HK-2 (cell line): ENCODE results near the gene AGMO.
"Not testable (repeated sequence)": the region's sequence is repeated elsewhere in the genome, so short reads cannot be mapped to it uniquely, and the experiment has no call there.

Experiments used
- DNase-seq: peaks from one replicate; pipeline ENCODE4 v3.0.0-alpha.2; 2018; ENCODE audit not compliant: unreplicated experiment

Gene AGMO

DNA sequence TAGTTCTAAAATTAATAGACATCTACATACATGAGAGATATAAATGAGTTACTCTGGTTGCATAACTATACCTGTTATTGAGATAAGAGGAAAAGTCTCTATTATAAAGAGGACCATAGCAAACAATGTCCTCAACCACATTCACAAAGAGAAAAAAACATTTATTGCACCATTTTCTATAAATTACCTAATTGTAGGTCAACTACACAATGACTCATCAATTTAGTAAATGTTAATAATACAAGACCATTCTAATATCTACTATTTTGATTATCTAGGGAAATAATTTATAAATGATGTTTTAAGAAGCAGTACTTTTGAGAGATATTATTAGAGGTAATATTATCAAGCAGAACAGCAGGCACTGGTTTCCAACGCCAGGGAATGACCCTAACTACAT is 246.1 kb downstream of the AGMO start:
- no peak for DNase-seq

DNA sequence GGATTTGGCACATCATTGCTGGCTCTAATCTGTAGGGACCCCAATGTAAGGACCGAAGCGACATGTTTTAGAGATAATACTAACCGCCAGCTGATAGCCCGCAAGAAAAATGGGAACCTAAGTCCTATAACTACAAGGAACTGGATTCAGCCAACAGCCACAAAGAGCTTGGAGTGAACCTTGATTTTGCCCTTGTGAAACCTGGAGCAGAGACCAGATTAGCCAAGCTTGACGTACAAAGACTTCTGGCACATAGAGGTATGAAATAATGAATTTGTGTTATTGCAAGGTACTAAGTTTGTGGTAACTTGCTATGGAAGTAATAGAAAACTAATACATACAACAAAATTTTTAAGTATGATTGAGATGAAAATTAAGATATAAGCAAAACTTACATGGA is 246.9 kb downstream of the AGMO start:
- DNase-seq = no peak

DNA sequence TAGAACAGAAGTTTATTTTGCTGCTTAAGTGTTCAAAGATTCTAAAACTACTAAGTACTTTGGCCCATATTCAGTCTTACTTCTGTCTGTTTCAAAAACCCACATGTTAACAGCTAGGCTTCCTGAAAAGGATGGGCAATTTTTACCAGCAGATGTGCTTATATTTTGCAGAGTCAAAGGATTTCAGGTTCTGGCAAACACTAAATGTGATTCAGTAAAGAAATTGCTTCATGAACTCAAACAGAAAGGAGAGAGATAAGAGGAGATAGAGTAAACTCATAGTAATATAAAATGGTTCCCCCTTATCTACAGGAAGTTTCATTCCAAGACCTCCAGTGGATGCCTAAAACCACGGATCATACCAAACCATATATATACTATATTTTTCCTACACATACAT is 248.5 kb downstream of the AGMO start:
- DNase-seq = no peak

DNA sequence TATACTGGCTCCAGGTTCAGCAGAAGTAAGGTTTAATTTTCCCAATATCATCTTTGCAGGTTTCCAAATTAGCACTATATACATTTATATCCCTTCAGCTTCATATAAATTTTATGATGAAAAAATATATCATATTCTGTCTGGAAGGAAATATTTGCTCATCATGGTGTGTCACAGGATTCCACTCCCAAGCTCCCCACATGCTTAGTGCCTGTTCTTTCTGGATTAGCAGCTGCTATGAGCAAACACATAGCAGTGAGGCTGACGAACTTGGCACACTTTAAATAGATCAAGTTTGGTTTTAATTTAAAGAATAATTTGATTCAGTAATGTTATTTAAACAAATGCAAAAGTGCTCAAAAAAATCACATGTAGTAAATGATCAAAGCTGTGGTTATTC is 251.9 kb downstream of the AGMO start:
- no peak for DNase-seq

DNA sequence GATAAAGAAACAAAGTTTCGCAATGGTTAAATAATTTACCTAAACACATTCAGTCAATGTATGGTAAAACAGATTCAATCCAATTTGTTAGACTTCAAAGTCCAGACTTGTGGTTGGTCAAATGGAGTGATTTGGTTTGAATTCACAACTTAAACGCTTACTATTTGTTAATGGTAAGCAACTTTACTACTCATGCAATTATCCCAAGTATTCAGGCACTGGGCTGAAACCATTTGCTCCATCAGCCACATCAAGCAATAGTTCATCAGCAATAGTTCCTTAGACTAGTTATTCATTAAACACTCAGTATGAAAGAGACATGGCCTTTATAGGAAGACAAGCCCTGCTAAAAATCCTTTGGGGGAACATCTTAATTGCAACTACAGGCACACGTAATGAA is 253.0 kb downstream of the AGMO start:
- no peak for DNase-seq

DNA sequence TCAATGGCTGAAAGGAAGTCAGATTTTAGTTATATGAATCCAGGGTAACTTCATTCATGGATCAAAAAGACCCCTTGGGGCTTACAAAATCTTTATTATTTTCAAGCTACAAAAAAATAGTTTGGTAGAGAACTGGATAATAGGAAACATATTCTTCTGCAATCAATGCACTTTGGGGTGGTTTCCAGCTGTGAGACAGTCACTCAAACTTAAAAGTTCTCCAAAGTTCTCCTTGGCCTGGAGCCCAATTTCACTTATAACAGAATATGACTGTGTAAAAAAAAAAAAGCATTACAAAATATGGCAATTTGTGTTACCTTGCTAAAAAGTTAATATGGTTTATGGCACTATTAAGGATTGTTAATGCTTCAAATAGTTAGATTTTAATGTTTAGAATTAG is 255.5 kb downstream of the AGMO start:
- no peak for DNase-seq

DNA sequence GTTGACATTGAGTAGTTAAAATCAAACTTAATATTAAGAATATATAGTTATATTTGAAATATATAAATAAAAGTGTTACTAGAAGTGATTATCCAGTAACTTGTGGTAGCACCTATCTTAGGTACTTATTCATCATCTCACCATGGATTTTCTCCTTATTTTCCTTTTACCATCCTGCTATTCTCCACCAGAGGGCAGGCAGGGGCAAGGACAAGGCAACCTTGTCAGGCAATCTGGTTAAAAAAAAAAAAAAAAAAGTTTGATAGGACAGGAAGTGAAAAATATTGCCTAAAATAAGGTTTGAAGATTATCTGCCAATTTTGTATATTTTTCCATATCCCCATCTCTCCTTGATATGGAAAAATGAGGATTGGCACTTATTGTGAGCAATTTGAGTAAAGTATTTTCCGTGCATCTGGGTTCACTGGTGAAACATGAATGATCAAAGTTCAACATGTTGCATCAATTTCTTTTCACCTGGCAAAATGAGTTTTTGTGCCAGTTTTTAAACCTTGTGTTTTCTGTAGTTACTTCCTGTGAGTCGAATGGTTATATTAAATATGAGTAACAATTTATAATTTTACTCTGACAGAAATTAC is 256.7 kb downstream of the AGMO start:
- DNase-seq = peak; percentile 38

DNA sequence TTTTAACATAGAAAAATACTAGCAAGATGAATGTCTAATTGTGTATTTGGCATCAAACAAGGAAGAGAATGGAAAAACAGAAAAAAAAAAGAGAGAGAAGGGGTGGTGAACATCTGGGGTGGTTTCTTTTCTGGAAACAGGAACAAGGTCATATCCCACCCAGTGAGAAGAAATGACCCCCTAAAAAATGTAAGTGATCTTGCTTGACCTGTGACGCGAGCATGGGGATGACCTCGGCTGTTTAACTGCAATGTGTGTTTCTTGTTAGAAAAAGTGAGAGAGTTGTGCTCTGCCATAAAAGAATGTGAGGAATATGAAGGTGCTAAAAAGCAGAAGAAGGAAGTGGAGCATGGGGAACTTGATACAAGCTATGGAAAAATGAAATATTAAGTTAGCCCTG is 258.5 kb downstream of the AGMO start:
- no peak for DNase-seq

DNA sequence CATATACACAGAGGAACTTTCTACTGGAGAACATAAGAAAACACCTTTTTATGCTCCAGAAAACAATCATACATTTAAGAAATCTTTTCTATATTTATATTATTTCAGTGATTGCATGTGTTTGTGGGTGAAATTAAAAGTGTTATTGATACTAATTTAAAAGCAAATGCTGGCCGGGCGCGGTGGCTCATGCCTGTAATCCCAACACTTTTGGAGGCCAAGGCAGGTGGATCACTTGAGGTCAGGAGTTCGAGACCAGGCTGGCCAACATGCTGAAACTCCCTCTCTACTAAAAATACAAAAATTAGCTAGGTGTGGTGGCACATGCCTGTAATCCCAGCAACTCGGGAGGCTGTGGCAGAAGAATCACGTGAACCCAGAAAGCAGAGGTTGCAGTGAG is 260.8 kb downstream of the AGMO start:
- not testable (repeated sequence) for DNase-seq

DNA sequence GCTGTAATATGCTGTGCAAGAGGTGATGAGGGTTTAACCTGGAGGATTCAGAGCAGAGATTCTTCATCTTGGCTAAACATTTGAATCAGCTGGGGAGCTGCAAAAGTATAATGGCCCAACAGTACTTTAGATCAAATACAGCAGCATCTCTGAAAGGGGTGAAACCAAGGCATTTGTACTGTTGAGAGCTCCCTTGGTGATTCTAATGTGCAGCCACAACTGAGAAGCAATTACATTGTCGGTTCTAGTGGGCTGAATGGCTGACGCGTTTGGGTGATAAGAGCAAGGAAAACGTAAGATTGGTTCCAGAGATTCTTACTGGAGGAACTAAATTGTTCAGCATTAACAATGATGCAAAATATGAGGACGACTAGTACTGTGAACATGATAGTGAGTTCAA is 269.7 kb downstream of the AGMO start:
- no peak for DNase-seq

DNA sequence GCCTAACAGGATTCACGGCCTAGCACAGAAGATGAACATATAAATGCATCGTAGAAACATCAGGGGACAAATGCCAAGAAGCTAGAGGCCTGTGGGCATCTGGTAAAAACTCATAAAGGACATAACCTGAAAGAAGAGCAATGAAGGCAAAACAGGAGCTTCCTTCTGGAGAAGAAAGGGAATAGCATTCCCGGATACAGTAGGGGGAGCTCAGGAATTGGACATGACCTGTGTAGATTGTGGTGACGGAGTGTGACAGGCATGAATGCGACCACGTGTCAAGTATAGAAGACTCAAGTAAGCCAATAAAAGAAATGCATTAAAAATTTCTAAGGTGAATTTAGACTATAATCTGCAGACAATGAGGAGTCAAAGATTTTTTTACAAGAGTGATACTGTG is 270.1 kb downstream of the AGMO start:
- DNase-seq = no peak

DNA sequence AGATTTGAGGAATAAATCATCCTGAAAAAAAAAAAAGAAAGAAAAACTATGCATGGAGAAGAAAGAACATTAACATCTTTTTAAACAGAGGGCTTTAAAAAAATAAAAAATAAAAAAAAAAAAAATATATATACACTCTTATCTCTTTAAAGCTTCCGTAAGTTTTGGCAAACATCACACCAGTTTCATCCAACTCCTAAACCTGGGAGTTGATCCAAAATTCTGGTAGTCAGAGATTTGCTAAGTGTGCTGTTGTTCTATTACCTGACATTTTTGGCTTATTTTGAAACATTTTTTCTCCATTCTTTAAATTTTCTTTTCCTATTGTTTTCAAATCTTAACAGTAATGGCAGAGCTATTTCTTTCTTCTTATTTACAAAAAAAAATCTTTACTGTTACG is 273.1 kb downstream of the AGMO start:
- no peak for DNase-seq

DNA sequence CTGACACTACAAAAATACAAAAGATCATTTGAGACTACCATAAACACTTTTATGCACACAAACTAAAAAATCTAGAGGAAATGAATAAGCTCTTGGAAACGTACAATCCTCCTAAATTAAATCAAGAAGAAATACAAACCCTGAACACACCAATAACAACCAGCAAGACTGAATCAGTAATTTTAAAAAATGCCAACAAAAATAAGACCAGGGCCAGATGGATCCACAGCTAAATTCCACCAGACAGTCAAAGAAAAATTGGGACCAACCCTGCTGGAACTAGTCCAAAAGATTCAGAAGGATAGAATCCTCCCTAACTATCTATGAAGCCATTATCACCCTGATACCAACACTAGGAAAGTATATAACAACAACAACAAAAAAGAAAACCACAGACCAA is 277.4 kb downstream of the AGMO start:
- DNase-seq = no peak

DNA sequence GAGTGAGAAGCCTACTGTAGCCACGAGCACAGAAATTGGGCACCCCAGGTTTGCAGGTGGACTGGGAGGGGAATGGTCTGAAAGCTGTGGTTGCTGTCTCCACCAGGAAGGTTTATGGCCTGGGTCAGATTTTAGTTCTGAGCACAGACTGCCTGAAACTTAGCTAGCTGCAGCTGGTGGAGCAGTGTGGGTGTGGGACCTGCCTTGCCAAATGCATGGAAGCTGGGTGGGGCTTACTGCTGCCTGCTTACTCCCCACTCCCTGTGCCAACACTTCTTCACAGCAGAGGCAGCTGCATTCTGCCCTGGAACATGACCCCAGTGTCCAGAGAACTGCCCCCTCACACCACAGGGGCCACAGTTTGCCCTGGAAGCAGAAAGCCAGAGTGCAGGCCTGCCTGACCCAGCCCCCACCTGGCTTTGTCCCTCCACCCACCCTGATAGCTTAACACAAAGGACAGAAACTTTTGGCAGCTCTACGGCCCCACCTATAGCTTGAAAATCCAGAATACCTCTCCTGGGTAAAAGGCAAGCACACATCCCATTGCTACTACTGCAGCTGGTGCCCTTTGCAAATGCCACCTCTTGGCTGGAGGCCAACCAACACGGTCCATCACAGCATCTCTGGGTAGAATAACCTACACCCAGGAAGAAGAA is 281.6 kb downstream of the AGMO start:
- DNase-seq = no peak

DNA sequence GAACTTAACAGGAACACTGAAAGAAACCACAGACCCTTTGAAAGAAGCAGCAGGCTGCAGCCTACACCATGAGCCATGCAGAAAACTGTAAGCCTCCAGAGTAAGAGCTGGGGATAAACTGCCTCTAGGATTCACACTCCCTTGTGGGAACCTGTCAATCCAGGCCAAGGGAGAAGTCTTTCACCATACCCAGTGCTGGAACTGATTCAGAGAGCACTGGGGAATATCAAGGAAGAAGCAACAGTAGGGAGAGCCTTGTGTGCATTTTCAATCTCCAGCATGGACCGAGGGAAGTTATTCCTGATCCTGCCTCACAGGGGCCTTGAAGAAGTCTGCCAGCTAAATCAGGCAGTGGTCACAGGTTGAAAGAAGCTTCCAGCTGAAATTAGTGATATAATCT is 282.2 kb downstream of the AGMO start:
- DNase-seq = no peak

DNA sequence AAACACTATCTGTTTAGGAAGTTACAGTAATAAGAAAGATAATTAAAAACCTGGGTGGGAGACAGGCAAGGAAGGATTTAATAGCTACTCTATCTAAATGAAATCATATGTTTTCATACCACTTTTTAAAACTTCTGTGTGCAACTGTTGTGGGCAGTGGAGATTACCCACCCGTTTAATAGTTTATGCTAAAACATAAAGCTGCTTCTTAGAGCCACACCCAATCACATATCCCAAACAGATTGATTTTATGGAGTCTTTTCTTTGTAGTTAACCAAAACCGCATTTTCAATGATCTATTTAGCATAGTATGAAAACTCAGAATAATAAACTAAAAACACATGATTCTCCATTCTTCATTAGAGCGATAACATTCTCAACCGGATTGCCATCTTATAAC is 304.1 kb downstream of the AGMO start:
- DNase-seq = no peak

DNA sequence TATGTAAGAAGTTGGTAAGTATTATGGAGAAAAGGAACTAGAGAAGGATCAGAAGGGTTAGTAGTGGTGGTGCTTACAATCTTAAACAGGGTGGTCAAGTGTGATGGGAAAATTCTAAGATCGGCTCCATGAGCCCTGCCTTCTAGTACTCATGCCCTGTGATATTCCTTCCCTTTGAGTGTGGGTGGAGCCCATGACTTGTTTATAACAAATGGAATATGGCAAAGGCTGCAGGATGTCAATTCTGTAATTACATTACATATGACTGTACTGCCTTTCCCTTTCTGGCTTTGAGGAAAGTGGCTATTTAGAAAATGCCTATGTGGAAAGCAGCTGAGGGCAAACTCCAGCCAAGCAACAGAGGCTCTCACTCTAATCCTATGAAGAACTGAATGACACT is 309.6 kb downstream of the AGMO start:
- DNase-seq = no peak

DNA sequence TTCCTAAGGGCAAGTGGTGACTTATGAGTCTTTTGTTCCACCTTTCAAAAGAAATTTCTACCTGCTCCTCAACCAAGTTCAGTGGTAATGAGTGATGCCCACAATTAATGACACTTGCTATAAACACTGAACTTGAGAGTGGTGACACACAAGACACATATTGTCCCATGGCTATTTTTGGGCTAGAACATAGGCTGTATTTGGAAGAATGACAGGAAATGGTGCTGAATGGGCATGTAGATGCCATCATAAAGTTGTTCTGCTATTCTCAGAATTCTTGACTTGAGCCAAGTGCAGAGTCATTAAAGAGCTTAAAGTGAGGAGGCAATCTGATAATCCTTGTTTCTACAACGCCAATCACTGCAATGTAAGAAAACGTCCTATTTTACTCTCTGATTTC is 313.3 kb downstream of the AGMO start:
- no peak for DNase-seq

DNA sequence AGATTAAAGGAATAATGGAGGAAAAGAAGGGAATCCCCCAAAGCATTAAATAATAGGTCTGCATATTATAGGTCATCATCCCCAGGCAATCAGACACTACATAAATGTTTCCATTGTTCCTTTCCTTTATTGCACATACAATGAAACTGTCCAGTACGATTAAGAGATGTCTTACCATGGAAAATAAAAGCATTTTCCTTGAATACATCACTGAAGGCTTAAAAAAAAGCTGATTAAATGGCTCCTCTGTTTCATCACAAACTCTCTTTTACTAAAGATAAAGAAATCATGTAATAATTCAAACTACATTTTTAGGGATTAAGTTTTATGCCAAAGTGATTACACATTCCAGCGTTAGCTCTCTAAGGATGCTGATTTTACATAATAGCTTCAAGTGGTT is 316.0 kb downstream of the AGMO start:
- no peak for DNase-seq

DNA sequence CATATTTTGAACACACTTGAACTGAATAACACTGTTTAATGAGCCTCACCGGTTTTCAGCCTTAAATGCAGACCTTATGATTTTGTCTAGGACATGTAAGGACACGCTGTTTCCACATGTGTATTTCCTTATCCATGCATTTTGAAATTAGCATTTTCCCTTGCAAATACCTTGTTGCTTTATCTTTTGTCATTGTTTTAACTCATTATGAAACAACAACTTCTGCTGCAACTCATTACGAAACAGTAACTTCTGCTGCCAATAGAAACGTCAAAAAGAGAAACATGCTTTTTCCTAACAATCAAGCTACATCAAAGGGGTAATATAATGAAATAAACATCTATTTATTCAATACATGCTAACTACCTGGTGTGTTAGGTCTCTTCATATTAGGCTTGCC is 322.0 kb downstream of the AGMO start:
- no peak for DNase-seq

DNA sequence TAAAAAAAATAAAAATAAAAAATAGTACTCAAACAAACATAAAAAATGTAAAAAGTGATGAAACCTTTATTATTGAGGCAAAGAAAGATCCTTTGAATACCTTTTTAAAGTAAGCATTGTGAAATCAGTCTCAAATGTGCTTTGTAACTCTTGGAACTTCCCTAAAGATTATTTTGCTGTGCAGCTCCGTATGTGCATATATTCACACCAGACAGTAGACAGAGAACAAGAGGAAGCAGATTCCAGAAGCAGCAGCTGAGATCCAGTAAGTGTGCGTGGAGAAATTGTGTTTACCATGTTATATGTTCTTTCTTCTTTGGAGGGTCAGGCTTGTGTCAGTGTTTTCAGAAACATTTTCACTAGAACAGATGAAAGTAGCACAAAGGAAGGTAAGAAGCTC is 324.9 kb downstream of the AGMO start:
- no peak for DNase-seq

DNA sequence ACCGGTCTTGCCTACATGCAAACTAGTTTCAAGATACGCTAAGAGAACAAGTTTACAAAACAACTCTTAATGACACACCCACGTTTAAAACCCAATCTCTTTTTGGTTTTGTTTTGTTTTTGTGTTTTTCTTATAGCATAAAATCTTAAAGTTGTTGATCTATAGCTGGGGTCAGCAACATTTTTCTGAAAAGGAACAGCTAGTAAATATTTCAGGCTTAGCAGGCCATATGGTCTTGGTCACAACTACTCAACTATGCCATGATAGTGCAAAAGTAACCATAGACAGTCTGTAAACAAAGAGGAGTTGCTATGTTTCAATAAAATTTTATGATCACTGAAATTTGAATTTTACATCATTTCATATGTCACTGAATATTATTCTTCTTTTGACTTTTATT is 327.4 kb downstream of the AGMO start:
- no peak for DNase-seq

DNA sequence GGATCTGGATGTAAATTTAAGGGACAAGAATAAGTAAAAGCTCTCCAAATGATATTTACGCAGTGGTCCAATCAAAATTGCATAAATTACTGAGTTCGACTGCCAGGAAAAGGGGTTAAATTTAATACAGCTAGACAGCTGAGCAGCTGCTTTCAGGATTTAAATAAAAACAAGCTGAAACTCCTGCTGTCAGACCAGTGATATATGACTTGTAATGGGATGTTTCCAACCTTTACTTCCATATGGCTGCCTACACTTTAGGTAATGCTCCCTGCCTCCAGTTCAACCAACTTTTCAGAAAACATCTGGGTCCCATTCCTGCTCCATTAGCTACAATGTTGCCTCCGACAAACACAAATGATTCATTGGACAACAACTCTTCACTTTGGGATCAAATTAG is 333.0 kb downstream of the AGMO start:
- DNase-seq = no peak

DNA sequence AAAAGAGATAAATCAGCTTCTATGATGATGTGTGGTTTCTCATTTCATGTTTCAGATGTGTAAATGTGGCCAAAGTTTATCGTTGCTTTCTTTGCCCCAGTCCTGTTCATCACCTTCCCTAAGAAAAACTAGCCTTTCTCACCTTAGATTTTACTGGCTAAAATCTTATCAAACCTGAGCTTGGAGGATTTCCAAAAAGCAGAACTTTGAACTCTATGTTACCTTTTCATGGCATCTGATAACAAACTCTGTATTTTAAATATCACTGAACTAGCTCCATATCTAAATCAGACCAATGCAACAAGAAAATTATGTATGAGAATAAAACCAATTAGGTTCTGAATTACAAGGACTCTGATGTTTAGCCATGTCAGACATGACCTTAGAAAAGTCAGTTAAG is 335.8 kb downstream of the AGMO start:
- no peak for DNase-seq
